Heart right ventricle (tissue), 16 donors: ENCODE measurements around the gene SPAAR. TPM values are rescaled to one million over a fixed set of nuclear protein-coding genes. Genes with fewer than 3 reads are reported as not detected.
A peak's percentile ranks its signal among the peaks of the same experiment; 100 is the strongest.
"Not testable (repeated sequence)": the region's sequence is repeated elsewhere in the genome, so short reads cannot be mapped to it uniquely, and the experiment has no call there.

Experiments
- ATAC-seq, 8 donors: fragments of 200-7000 bp; cut with Tn5 transposase; one replicate each; pipeline ENCODE4 v1.9.1; 2020; ENCODE audit warnings: mild to moderate bottlenecking in 8 of 8, moderate library complexity in 8 of 8, moderate number of reproducible peaks in 1 of 8
- DNase-seq, 2 donors: peaks; one replicate each; pipeline ENCODE4 v3.0.0-alpha.2; 2020
- H3K27ac ChIP-seq, 10 donors: fragments of 200-600 bp; sonication (generic) in 2 of 10; one replicate each; pipeline versions ENCODE4 v1.5.0 to v1.8.0; 2020 to 2022; ENCODE audit warnings: mild to moderate bottlenecking in 3 of 10
- H3K27me3 ChIP-seq, 7 donors: fragments of 200-600 bp; one replicate each; pipeline ENCODE4 v1.8.0; 2021 to 2022; ENCODE audit warnings: mild to moderate bottlenecking in 2 of 7
- H3K36me3 ChIP-seq, 9 donors: fragments of 200-600 bp; sonication (generic) in 1 of 9; one replicate each; pipeline versions ENCODE4 v1.5.0 to v1.8.0; 2020 to 2022; ENCODE audit warnings: mild to moderate bottlenecking in 2 of 9
- H3K4me1 ChIP-seq, 9 donors: fragments of 200-600 bp; sonication (generic) in 1 of 9; one replicate each; pipeline versions ENCODE4 v1.5.0 to v1.8.0; 2020 to 2022; ENCODE audit warnings: mild to moderate bottlenecking in 4 of 9
- H3K4me3 ChIP-seq, 10 donors: fragments of 200-600 bp; sonication (generic) in 2 of 10; one replicate each; pipeline versions ENCODE4 v1.5.0 to v1.8.0; 2020 to 2022; ENCODE audit warnings: mild to moderate bottlenecking in 7 of 10, moderate library complexity in 2 of 10
- H3K9me3 ChIP-seq, 11 donors: fragments of 200-600 bp in 10 of 11; sonication (generic) in 2 of 11; one replicate each; pipeline versions ENCODE4 v1.5.0 to v1.8.0; 2013 to 2022; ENCODE audit warnings: mild to moderate bottlenecking in 2 of 11, control low read depth in 1 of 11, moderate library complexity in 1 of 11
- CTCF ChIP-seq, 9 donors: fragments of 200-600 bp; sonication (generic) in 2 of 9; IDR thresholded peaks; one replicate each; pipeline versions ENCODE4 v1.5.0 to v1.8.0; 2021 to 2022; ENCODE audit warnings: antibody characterized with exemption in 9 of 9, mild to moderate bottlenecking in 5 of 9, moderate library complexity in 1 of 9
- WGBS, 2 donors: extraction: QIAGEN DNeasy Blood & Tissue Kit; methylation state at CpG; one replicate each; pipeline ENCODE4 v1.1.7; 2013; ENCODE audit warnings: inconsistent platforms in 1 of 2; 5-methylcytosine and 5-hydroxymethylcytosine counted together
- intact Hi-C, 10 donors: fragments of 100-400 bp; cut with DNase I; formaldehyde crosslinking; loops; one replicate each; pipeline versions ENCODE4 v1.11.1 to v1.14.2; 2022
- polyA plus RNA-seq, 2 donors: library from polyadenylated mRNA; stranded (reverse); fragments of 200-250 nt; gene quantifications; one replicate each; pipeline ENCODE4 v1.2.3, GENCODE V29; 2013
- total RNA-seq, 10 donors: library from RNA; stranded (reverse); fragmentation: NEBNext Ultra II Directional in 3 of 10; extraction: Animal tissue kit (Norgen Biotek cat#: 25700) in 3 of 10; gene quantifications; one replicate each; pipeline versions ENCODE4 v1.2.1 to v1.2.4, GENCODE V29; 2021 to 2023
- donor health status: Arrhythmogenic right ventricular cardiomyopathy.
- donor health status: ischemic (EF 13 %, LVEDD 7.1; RV severe dilation, severe dysfunction).
- donor health status: healthy with polysubstance abuse.
- donor health status: DM: no; HTN: yes; CAD: no.
- donor health status: DM: no; HTN: no; CAD: no.
- donor health status: ischemic (EF 25% LVEDD 6.9; RV normal size, moderate dysfunction).
- donor health status: ischemic (EF 25% LVEDD 5.7; RV mildly dilated, moderate dysfunction).
- donor health status: healthy.
- donor health status: DM: yes; HTN: yes; CAD: no.
- donor health status: Ischemic cardiomyopathy.
- donor health status: ischemic (EF 35%, LVEDD 5.7; RV mildly dilated, moderate dysfunction).
- donor health status: nonischemic (EF 11% LVEDD 7.7; RV severe dilation, severe dysfunction).
- donor health status: DM: yes; HTN: yes; CAD: no.
- donor health status: PGD.
- donor health status: ischemic (EF 29% LVEDD 5.4; RV normal size, mild dysfunction).
- donor health status: nonischemic (EF 23%, LVEDD 6.1; RV moderate dilation, normal function).

Gene SPAAR
- total and polyA plus RNA-seq, 12 donors, result 2.8 to 20.8 (median 5.6) TPM

- intact Hi-C loops, result no loop called here
- peaks cover 0 to under 1% (median 0%) of the 10 kb centered on the region in 9 donors for H3K4me1 ChIP-seq
- WGBS, 2 donors, result 93 to 97% methylated on average over 2 of the region's 2 CpGs
- ATAC-seq (no peak), DNase-seq (no peak)
- no peak for TF ChIP-seq CTCF (IDR thresholded peaks at IDR 0.05)
- H3K36me3 ChIP-seq, result no peaks in the 10 kb centered on the region
- H3K27ac ChIP-seq, result no peak overlapping the region
- H3K27me3 ChIP-seq, result peaks cover 0 to 12% (median 0%) of the 10 kb centered on the region in 7 donors
- H3K4me3 ChIP-seq, result no peak overlapping the region
- no peaks in the 10 kb centered on the region for H3K9me3 ChIP-seq
These were observed 12.7 kb upstream of the SPAAR start for GRCh38 chr9:35896570-35896969.

GRCh38 chr9:35897376-35898099 is 11.8 kb upstream of the SPAAR start:
- intact Hi-C loops, ATAC-seq: not testable (repeated sequence)
- WGBS, 2 donors, result 86 to 87% methylated on average over 7 of the region's 7 CpGs

GRCh38 chr9:35898337-35898736 is 11.0 kb upstream of the SPAAR start:
- ATAC-seq (no peak), DNase-seq (no peak)
- intact Hi-C loops, result no loop called here
- Histone ChIP-seq H3K4me1 (peaks cover 0 to 6% (median 4%) of the 10 kb centered on the region in 9 donors), H3K27ac (no peak overlapping the region), H3K9me3 (no peaks in the 10 kb centered on the region), H3K4me3 (no peak overlapping the region), H3K27me3 (peaks cover 0 to 9% (median 0%) of the 10 kb centered on the region in 7 donors), H3K36me3 (no peaks in the 10 kb centered on the region)
- no peak for TF ChIP-seq CTCF (IDR thresholded peaks at IDR 0.05)

More at GRCh38 chr9:35897376-35898099, 11.8 kb upstream of the SPAAR start:
- H3K27me3 ChIP-seq, H3K4me3 ChIP-seq, H3K36me3 ChIP-seq, H3K27ac ChIP-seq, H3K9me3 ChIP-seq, DNase-seq, H3K4me1 ChIP-seq: not testable (repeated sequence)

- no peak for TF ChIP-seq CTCF (IDR thresholded peaks at IDR 0.05)
- Histone ChIP-seq H3K36me3 (no peaks in the 10 kb centered on the region), H3K4me1 (peaks cover 0 to 13% (median 10%) of the 10 kb centered on the region in 9 donors), H3K27me3 (peaks cover 0 to 9% (median 0%) of the 10 kb centered on the region in 7 donors), H3K4me3 (no peak overlapping the region), H3K9me3 (no peaks in the 10 kb centered on the region), H3K27ac (no peak overlapping the region)
- no peak for DNase-seq
- 88 to 91% methylated on average over 2 of the region's 2 CpGs for WGBS, 2 donors
- intact Hi-C loops, result no loop called here
- no peak for ATAC-seq
These were observed 10.3 kb upstream of the SPAAR start for GRCh38 chr9:35899021-35899420.

GRCh38 chr9:35903049-35903448 is 6.2 kb upstream of the SPAAR start:
- no peaks in the 10 kb centered on the region for H3K36me3 ChIP-seq
- H3K4me3 ChIP-seq, result no peak overlapping the region
- peaks cover 19 to 53% (median 50%) of the 10 kb centered on the region in 9 donors for H3K4me1 ChIP-seq
- intact Hi-C loops, result loop anchor here in 8 of 10 donors (1.0 to 10.0 kb wide), 7 partner anchors 39 to 248 kb away; partner anchors contain the start of genes CCDC107 (in 1 of the 8), RMRP (in 1 of the 8) and SIT1 (in 1 of the 8)
- peak; percentile 61 to 82 (median 77) for TF ChIP-seq CTCF (IDR thresholded peaks at IDR 0.05)
- 34 to 36% methylated on average over 3 of the region's 3 CpGs for WGBS, 2 donors
- ATAC-seq (no peak), DNase-seq (peak in 1 of 2 donors; percentile 55)
- H3K27ac ChIP-seq, result peak overlapping the region in 1 of 10 donors; percentile 98
- no peaks in the 10 kb centered on the region for H3K27me3 ChIP-seq
- no peaks in the 10 kb centered on the region for H3K9me3 ChIP-seq
